ENCODE results near the gene FNBP1L.

FNBP1L gene

DNA sequence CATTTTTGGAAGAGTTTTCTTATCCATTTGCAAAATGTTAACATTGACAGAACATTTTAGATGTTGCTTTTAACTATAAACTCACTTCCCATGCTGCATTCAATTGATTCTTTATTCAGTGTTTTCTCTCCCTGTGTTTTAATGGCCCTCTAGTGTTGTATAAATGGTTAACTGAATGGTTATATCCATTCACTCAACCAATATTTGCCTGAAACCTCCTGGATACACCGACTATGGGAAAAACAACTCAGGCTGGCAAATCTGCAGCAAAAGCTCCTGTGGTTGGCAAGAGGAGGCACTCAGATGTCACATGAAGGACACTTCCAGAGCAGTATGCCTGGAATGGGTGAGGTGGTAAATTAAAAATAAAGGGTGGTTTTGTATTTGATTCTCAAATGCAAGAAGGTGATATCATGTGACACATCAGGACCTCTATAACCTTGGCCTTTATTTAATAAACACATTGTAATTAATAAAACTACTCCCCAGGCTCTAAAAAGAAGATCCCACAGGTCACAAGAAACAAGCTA lies 126.1 kb downstream of the FNBP1L start:
- H3K4me3 ChIP-seq (ENCODE audit: low read depth, low read length, poor library complexity, severe bottlenecking): no peak overlapping the region
- H3K9me3 ChIP-seq (ENCODE audit: low read length): no peaks in the 10 kb centered on the region
- H4K20me1 ChIP-seq (ENCODE audit: insufficient read depth, low read length): no peaks in the 10 kb centered on the region
- no peak overlapping the region for H3K4me2 ChIP-seq (ENCODE audit: low read length)
- no peaks in the 10 kb centered on the region for H3K27me3 ChIP-seq (ENCODE audit: insufficient read depth, low read length)
- TF ChIP-seq CTCF (IDR thresholded peaks at IDR 0.05; ENCODE audit: low read length): no peak
- no peak for TF ChIP-seq EZH2 (IDR thresholded peaks at IDR 0.05; ENCODE audit: borderline replicate concordance, low read length)
- H3K9me2 ChIP-seq (ENCODE audit: low read depth, low read length): no peaks in the 10 kb centered on the region
- no peaks in the 10 kb centered on the region for H3K4me1 ChIP-seq (ENCODE audit: insufficient read depth, low read length, severe bottlenecking)
- no peaks in the 10 kb centered on the region for H3K79me2 ChIP-seq (ENCODE audit: insufficient read depth, low read length)
- no peak overlapping the region for H3K27ac ChIP-seq (ENCODE audit: low read depth, low read length, poor library complexity, severe bottlenecking)
- H2AFZ ChIP-seq (ENCODE audit: low read length): no peak overlapping the region
- no peaks in the 10 kb centered on the region for H3F3A ChIP-seq (ENCODE audit: insufficient read depth, low read length)
- H3K36me3 ChIP-seq (ENCODE audit: insufficient read depth, low read length): no peaks in the 10 kb centered on the region
- no peak overlapping the region for H3K9ac ChIP-seq (ENCODE audit: low read length)

- H3K9me3 ChIP-seq (ENCODE audit: low read length): no peaks in the 10 kb centered on the region
- H3K36me3 ChIP-seq (ENCODE audit: insufficient read depth, low read length): no peaks in the 10 kb centered on the region
- H3K79me2 ChIP-seq (ENCODE audit: insufficient read depth, low read length): no peaks in the 10 kb centered on the region
- H3F3A ChIP-seq (ENCODE audit: insufficient read depth, low read length): no peaks in the 10 kb centered on the region
- no peaks in the 10 kb centered on the region for H3K27me3 ChIP-seq (ENCODE audit: insufficient read depth, low read length)
- TF ChIP-seq EZH2 (IDR thresholded peaks at IDR 0.05; ENCODE audit: borderline replicate concordance, low read length): no peak
- no peak for TF ChIP-seq CTCF (IDR thresholded peaks at IDR 0.05; ENCODE audit: low read length)
- H4K20me1 ChIP-seq (ENCODE audit: insufficient read depth, low read length): no peaks in the 10 kb centered on the region
- H3K4me2 ChIP-seq (ENCODE audit: low read length): no peak overlapping the region
- H3K4me3 ChIP-seq (ENCODE audit: low read depth, low read length, poor library complexity, severe bottlenecking): no peak overlapping the region
- H3K27ac ChIP-seq (ENCODE audit: low read depth, low read length, poor library complexity, severe bottlenecking): no peak overlapping the region
- no peak overlapping the region for H3K9ac ChIP-seq (ENCODE audit: low read length)
- no peaks in the 10 kb centered on the region for H3K9me2 ChIP-seq (ENCODE audit: low read depth, low read length)
- no peaks in the 10 kb centered on the region for H3K4me1 ChIP-seq (ENCODE audit: insufficient read depth, low read length, severe bottlenecking)
- H2AFZ ChIP-seq (ENCODE audit: low read length): no peak overlapping the region
Observed at GRCh38 chr1:93574511-93574910, 126.6 kb downstream of the FNBP1L start.

- Histone ChIP-seq H3K9me2 (ENCODE audit: low read depth, low read length) (no peaks in the 10 kb centered on the region), H3K4me2 (ENCODE audit: low read length) (no peak overlapping the region), H4K20me1 (ENCODE audit: insufficient read depth, low read length) (no peaks in the 10 kb centered on the region), H3K36me3 (ENCODE audit: insufficient read depth, low read length) (no peaks in the 10 kb centered on the region), H3K9me3 (ENCODE audit: low read length) (no peaks in the 10 kb centered on the region), H3K27ac (ENCODE audit: low read depth, low read length, poor library complexity, severe bottlenecking) (no peak overlapping the region), H3K79me2 (ENCODE audit: insufficient read depth, low read length) (no peaks in the 10 kb centered on the region), H3F3A (ENCODE audit: insufficient read depth, low read length) (no peaks in the 10 kb centered on the region), H2AFZ (ENCODE audit: low read length) (no peak overlapping the region), H3K4me3 (ENCODE audit: low read depth, low read length, poor library complexity, severe bottlenecking) (no peak overlapping the region), H3K9ac (ENCODE audit: low read length) (no peak overlapping the region), H3K4me1 (ENCODE audit: insufficient read depth, low read length, severe bottlenecking) (no peaks in the 10 kb centered on the region), H3K27me3 (ENCODE audit: insufficient read depth, low read length) (no peaks in the 10 kb centered on the region)
- no peak for TF ChIP-seq CTCF (IDR thresholded peaks at IDR 0.05; ENCODE audit: low read length)
- TF ChIP-seq EZH2 (IDR thresholded peaks at IDR 0.05; ENCODE audit: borderline replicate concordance, low read length): no peak
Observed at GRCh38 chr1:93574991-93575390, 127.1 kb downstream of the FNBP1L start.
